HCT116 (cell line): ENCODE measurements around the gene MYH1. TPM values are rescaled to one million over a fixed set of nuclear protein-coding genes. Genes with fewer than 3 reads are reported as not detected.

Experiments
- ATAC-seq: fragments of 200-7000 bp; cut with Tn5 transposase; 2 replicates; pipeline ENCODE4 v1.9.1; 2020; ENCODE audit warnings: mild to moderate bottlenecking, moderate library complexity
- BruUV-seq: library from RNA; stranded (reverse); fragments of 400-500 nt; replicated peaks from 2 replicates; lab custom pipeline; 2021; lab: Mats Ljungman, UMichigan
- CTCF ChIA-PET: fragments of 300-600 bp; sonication (Branson Sonifier 250); formaldehyde crosslinking; loops from one replicate; lab custom pipeline; 2021; ENCODE audit warnings: antibody characterized with exemption; lab: Charles Lee
- POLR2A ChIA-PET: fragments of 300-600, 350-600 bp; sonication (Branson Sonifier 250); formaldehyde crosslinking; loops from one replicate; lab custom pipeline; 2021; ENCODE audit warnings: antibody characterized with exemption; lab: Charles Lee
- RAD21 ChIA-PET, 2 experiments: fragments of 300-600 bp; sonication (Branson Sonifier 250); formaldehyde crosslinking; loops; one replicate each; lab custom pipeline; 2023; ENCODE audit warnings: low total read pairs in 2 of 2; ENCODE audit not compliant: uncharacterized antibody in 2 of 2, unreplicated experiment in 2 of 2, low non-redundant PET in 1 of 2; lab: Charles Lee
- DNase-seq: peaks from one replicate; pipeline ENCODE4 v3.0.0-alpha.2; 2010; ENCODE audit warnings: low read depth, low spot score
- H2AFZ ChIP-seq: fragments of 200-600 bp; shearing (Covaris generic), sonication (generic); 2 replicates; pipeline ENCODE4 v1.6.1; 2017; ENCODE audit warnings: low read depth, mixed run types, mixed read lengths, antibody characterized with exemption, low read length; ENCODE audit not compliant: poor library complexity, severe bottlenecking
- H3K27ac ChIP-seq: 2 replicates; pipeline ENCODE4 v1.5.1; 2012; ENCODE audit warnings: low read depth, low read length
- H3K27me3 ChIP-seq: fragments of 200-600 bp; sonication (generic); 2 replicates; pipeline ENCODE4 v1.6.1; 2016; ENCODE audit warnings: mixed run types, low read length, mixed read lengths; ENCODE audit not compliant: insufficient read depth
- H3K36me3 ChIP-seq, 2 experiments: fragments of 200-500 bp in 1 of 2; fragments of 200-600 bp in 1 of 2; sonication (Bioruptor generic) in 1 of 2; sonication (generic) in 1 of 2; 2 replicates each; pipeline versions ENCODE4 v1.5.1 to v1.6.1; 2014 to 2016; ENCODE audit warnings: low read length in 2 of 2, inconsistent platforms in 1 of 2, mixed read lengths in 1 of 2, mixed run types in 1 of 2; ENCODE audit not compliant: insufficient read depth in 2 of 2, control insufficient read depth in 1 of 2
- H3K4me1 ChIP-seq, 2 experiments: fragments of 200-600 bp in 1 of 2; sonication (generic) in 1 of 2; 2 replicates each; pipeline versions ENCODE4 v1.5.1 to v1.6.1; 2012 to 2017; ENCODE audit warnings: low read length in 2 of 2, inconsistent platforms in 1 of 2, mild to moderate bottlenecking in 1 of 2, mixed read lengths in 1 of 2, mixed run types in 1 of 2, moderate library complexity in 1 of 2; ENCODE audit not compliant: insufficient read depth in 2 of 2, control insufficient read depth in 1 of 2
- H3K4me2 ChIP-seq: fragments of 200-600 bp; sonication (generic); 2 replicates; pipeline ENCODE4 v1.6.1; 2017; ENCODE audit warnings: mixed run types, low read length, mixed read lengths
- H3K4me3 ChIP-seq, 2 experiments: fragments of 200-600 bp in 1 of 2; sonication (generic) in 1 of 2; replicated peaks in 1 of 2; 2 replicates each; pipeline ENCODE4 v1.5.1; 2011 to 2016; ENCODE audit warnings: low read length in 2 of 2, control low read depth in 1 of 2, low read depth in 1 of 2, mild to moderate bottlenecking in 1 of 2, mixed read lengths in 1 of 2, mixed run types in 1 of 2
- H3K79me2 ChIP-seq: fragments of 200-600 bp; sonication (generic); 2 replicates; pipeline ENCODE4 v1.6.1; 2017; ENCODE audit warnings: mild to moderate bottlenecking, mixed run types, low read length, moderate library complexity, mixed read lengths; ENCODE audit not compliant: insufficient read depth
- H3K9ac ChIP-seq: fragments of 200-600 bp; sonication (generic); 2 replicates; pipeline ENCODE4 v1.6.1; 2016; ENCODE audit warnings: low read length, mixed read lengths
- H3K9me2 ChIP-seq: fragments of 200-600 bp; sonication (generic), shearing (Covaris generic); 2 replicates; pipeline ENCODE4 v1.6.1; 2017; ENCODE audit warnings: mixed run types, mild to moderate bottlenecking, moderate library complexity; ENCODE audit not compliant: insufficient read depth
- H3K9me3 ChIP-seq, 2 experiments: fragments of 200-500 bp in 1 of 2; fragments of 200-600 bp in 1 of 2; sonication (Bioruptor generic) in 1 of 2; sonication (generic) in 1 of 2; 2 replicates each; pipeline ENCODE4 v1.6.1; 2014 to 2017; ENCODE audit warnings: low read length in 2 of 2, mixed read lengths in 2 of 2, inconsistent platforms in 1 of 2, low read depth in 1 of 2, mild to moderate bottlenecking in 1 of 2, mixed run types in 1 of 2, moderate library complexity in 1 of 2; ENCODE audit not compliant: control insufficient read depth in 1 of 2, insufficient read depth in 1 of 2
- H4K20me1 ChIP-seq: fragments of 200-600 bp; sonication (generic), shearing (Covaris generic); 2 replicates; pipeline ENCODE4 v1.6.1; 2017; ENCODE audit warnings: mixed run types, mild to moderate bottlenecking, moderate library complexity; ENCODE audit not compliant: insufficient read depth
- ATF3 ChIP-seq: IDR thresholded peaks from 2 replicates; pipeline ENCODE4 v1.6.1; 2012
- CBX3 ChIP-seq: IDR thresholded peaks from 2 replicates; pipeline ENCODE4 v1.6.1; 2012; ENCODE audit warnings: low read depth
- CTCF ChIP-seq, 3 experiments: fragments of 200-600 bp in 1 of 3; sonication (generic) in 1 of 3; IDR thresholded peaks in 2 of 3; conservative IDR thresholded peaks in 1 of 3; 2 replicates each; pipeline ENCODE4 v1.5.1; 2012 to 2017; ENCODE audit warnings: low read depth in 2 of 3, low read length in 2 of 3, antibody characterized with exemption in 1 of 3, borderline replicate concordance in 1 of 3, control low read depth in 1 of 3, mild to moderate bottlenecking in 1 of 3, mixed read lengths in 1 of 3, mixed run types in 1 of 3, moderate library complexity in 1 of 3; ENCODE audit not compliant: insufficient read depth in 1 of 3
- ELF1 ChIP-seq: IDR thresholded peaks from 2 replicates; pipeline ENCODE4 v1.6.1; 2012; ENCODE audit warnings: low read depth, borderline replicate concordance
- EZH2 ChIP-seq: fragments of 200-600 bp; sonication (generic); IDR thresholded peaks from 2 replicates; pipeline ENCODE4 v1.6.1; 2017; ENCODE audit warnings: antibody characterized with exemption, mixed run types
- EZH2phosphoT487 ChIP-seq: fragments of 200-600 bp; IDR thresholded peaks from 2 replicates; pipeline ENCODE4 v1.6.1; 2018; ENCODE audit warnings: antibody characterized with exemption, borderline replicate concordance
- FOSL1 ChIP-seq: IDR thresholded peaks from 2 replicates; pipeline ENCODE4 v1.6.1; 2012; ENCODE audit warnings: low read depth
- MAX ChIP-seq: IDR thresholded peaks from 2 replicates; pipeline ENCODE4 v1.6.1; 2012
- POLR2A ChIP-seq: IDR thresholded peaks from 2 replicates; pipeline ENCODE4 v1.7.0; 2011; ENCODE audit warnings: borderline replicate concordance; ENCODE audit not compliant: insufficient read depth, insufficient read length; ENCODE audit errors: extremely low read depth
- POLR2AphosphoS5 ChIP-seq: IDR thresholded peaks from 2 replicates; pipeline ENCODE4 v1.6.1; 2011; ENCODE audit warnings: mild to moderate bottlenecking, low read depth, low read length, moderate library complexity
- SIN3A ChIP-seq: IDR thresholded peaks from 2 replicates; pipeline ENCODE4 v1.6.1; 2012; ENCODE audit warnings: low read depth
- SP1 ChIP-seq: IDR thresholded peaks from 2 replicates; pipeline ENCODE4 v1.6.1; 2012; ENCODE audit warnings: low read depth
- SRF ChIP-seq: IDR thresholded peaks from 2 replicates; pipeline ENCODE4 v1.6.1; 2012; ENCODE audit warnings: low read depth
- TCF7L2 ChIP-seq: IDR thresholded peaks from 2 replicates; pipeline ENCODE4 v1.7.0; 2011; ENCODE audit warnings: borderline replicate concordance, inconsistent platforms; ENCODE audit not compliant: insufficient read depth, insufficient read length; ENCODE audit errors: extremely low read depth
- ZFX ChIP-seq: fragments of 450-650 bp; IDR thresholded peaks from 2 replicates; pipeline ENCODE4 v1.6.1; 2017
- intact Hi-C: fragments of 100-400 bp; cut with micrococcal nuclease; formaldehyde crosslinking; loops from 2 replicates; pipeline ENCODE4 v1.10.0; 2022
- total RNA-seq: library from RNA; stranded (reverse); gene quantifications from one replicate; pipeline ENCODE4 v1.2.1, GENCODE V29; 2021; ENCODE audit not compliant: unreplicated experiment
- TF ChIP-seq, protein P1 (sequence below): IDR thresholded peaks from 2 replicates; pipeline ENCODE4 v1.6.1; 2011; ENCODE audit warnings: mild to moderate bottlenecking, low read length, moderate library complexity; ENCODE audit not compliant: insufficient replicate concordance; ENCODE audit errors: extremely low read depth

MYH1 gene
- total RNA-seq, 1 experiment from 2014 or later = not detected

DNA sequence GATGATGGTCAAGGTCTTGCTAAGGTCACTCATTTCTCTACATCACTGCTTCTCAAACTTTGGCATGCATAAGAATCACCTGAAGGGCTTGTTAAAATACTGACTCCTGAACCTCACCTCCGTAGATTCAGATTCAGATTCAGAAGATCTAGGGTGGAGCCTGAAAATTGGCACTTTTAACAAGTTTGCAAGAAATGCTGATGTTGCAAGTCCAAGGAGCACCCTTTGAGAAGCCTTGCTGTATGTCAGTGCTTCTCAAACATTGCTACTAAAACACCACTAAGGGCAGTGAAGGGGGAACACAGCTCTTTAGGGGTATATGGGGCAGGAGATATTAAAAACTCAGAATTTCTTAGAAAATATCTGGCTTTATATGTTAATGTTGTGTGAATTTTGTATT, 13.7 kb upstream of the MYH1 start:
- no peaks in the 10 kb centered on the region for H3K9me2 ChIP-seq
- no peak for TF ChIP-seq ELF1
- no peak for TF ChIP-seq EZH2phosphoT487
- TF ChIP-seq CBX3 = no peak
- no peak for TF ChIP-seq SRF
- no peak for TF ChIP-seq POLR2A
- TF ChIP-seq CTCF (IDR thresholded peaks at IDR 0.05 in 2 of 3, conservative IDR thresholded peaks at IDR 0.05 in 1 of 3; ENCODE audit: borderline replicate concordance in 1 of 3, insufficient read depth in 1 of 3, low read depth in 2 of 3, low read length in 2 of 3) = no peak
- no peak for TF ChIP-seq FOSL1
- no peak for TF ChIP-seq SIN3A
- TF ChIP-seq POLR2AphosphoS5 = no peak
- TF ChIP-seq ATF3 = no peak
- TF ChIP-seq EZH2 = no peak
- TF ChIP-seq, protein P1, sequence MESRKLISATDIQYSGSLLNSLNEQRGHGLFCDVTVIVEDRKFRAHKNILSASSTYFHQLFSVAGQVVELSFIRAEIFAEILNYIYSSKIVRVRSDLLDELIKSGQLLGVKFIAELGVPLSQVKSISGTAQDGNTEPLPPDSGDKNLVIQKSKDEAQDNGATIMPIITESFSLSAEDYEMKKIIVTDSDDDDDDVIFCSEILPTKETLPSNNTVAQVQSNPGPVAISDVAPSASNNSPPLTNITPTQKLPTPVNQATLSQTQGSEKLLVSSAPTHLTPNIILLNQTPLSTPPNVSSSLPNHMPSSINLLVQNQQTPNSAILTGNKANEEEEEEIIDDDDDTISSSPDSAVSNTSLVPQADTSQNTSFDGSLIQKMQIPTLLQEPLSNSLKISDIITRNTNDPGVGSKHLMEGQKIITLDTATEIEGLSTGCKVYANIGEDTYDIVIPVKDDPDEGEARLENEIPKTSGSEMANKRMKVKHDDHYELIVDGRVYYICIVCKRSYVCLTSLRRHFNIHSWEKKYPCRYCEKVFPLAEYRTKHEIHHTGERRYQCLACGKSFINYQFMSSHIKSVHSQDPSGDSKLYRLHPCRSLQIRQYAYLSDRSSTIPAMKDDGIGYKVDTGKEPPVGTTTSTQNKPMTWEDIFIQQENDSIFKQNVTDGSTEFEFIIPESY = no peak
- no peak for TF ChIP-seq MAX
- TF ChIP-seq SP1 = no peak
- TF ChIP-seq ZFX = no peak
- TF ChIP-seq TCF7L2 = no peak
- no peaks in the 10 kb centered on the region for H4K20me1 ChIP-seq
- POLR2A ChIA-PET = no interaction called here
- H3K27me3 ChIP-seq = peaks cover 12% of the 10 kb centered on the region
- no peaks in the 10 kb centered on the region for H3K4me1 ChIP-seq
- intact Hi-C loops = no loop called here
- CTCF ChIA-PET = no interaction called here
- H3K4me3 ChIP-seq = no peak overlapping the region
- H3K9ac ChIP-seq = no peak overlapping the region
- no peak overlapping the region for H2AFZ ChIP-seq
- no peaks in the 10 kb centered on the region for H3K9me3 ChIP-seq
- H3K4me2 ChIP-seq = no peak overlapping the region
- no TSS peak for BruUV-seq
- H3K27ac ChIP-seq = no peak overlapping the region
- H3K36me3 ChIP-seq = no peaks in the 10 kb centered on the region
- DNase-seq (no peak), ATAC-seq (no peak)
- RAD21 ChIA-PET = no interaction called here
- no peaks in the 10 kb centered on the region for H3K79me2 ChIP-seq
